ENCODE measurements around the gene CD72. TPM values are rescaled to one million over a fixed set of nuclear protein-coding genes. Genes with fewer than 3 reads are reported as not detected.

CD72 gene
- total RNA-seq, 1 donor = 2.9 TPM

- H3K4me3 ChIP-seq (ENCODE audit: insufficient read depth, low read length) = no peak overlapping the region
Observed at GRCh38 chr9:35606726-35607125, 11.5 kb downstream of the CD72 start.

GRCh38 chr9:35606138-35606504 is 12.1 kb downstream of the CD72 start:
- H3K79me2 ChIP-seq (ENCODE audit: insufficient read depth, low read length) = peaks cover 24% of the 10 kb centered on the region
- TF ChIP-seq CTCF (IDR thresholded peaks at IDR 0.05; ENCODE audit: extremely low read depth, low read depth, low read length) = no peak
- no peaks in the 10 kb centered on the region for H3K27me3 ChIP-seq (ENCODE audit: insufficient read depth, low read length)
- H3K4me2 ChIP-seq (ENCODE audit: insufficient read depth, low read length) = peak overlapping the region; percentile 95
- H3K4me1 ChIP-seq (ENCODE audit: insufficient read depth, low read length) = peaks cover 30% of the 10 kb centered on the region
- no peak for DNase-seq (ENCODE audit: insufficient read length, low spot score, missing footprints)
- H3K36me3 ChIP-seq (ENCODE audit: insufficient read depth, low read length) = peaks cover 32% of the 10 kb centered on the region
- H2AFZ ChIP-seq (ENCODE audit: low read length) = peak overlapping the region; percentile 74
- peak overlapping the region; percentile 78 for H3K4me3 ChIP-seq (ENCODE audit: insufficient read depth, low read length)
- peak overlapping the region; percentile 45 for H3K27ac ChIP-seq (ENCODE audit: low read depth, low read length)
- no peaks in the 10 kb centered on the region for H3K9me3 ChIP-seq (ENCODE audit: low read depth, low read length)
- peaks cover 18% of the 10 kb centered on the region for H4K20me1 ChIP-seq (ENCODE audit: insufficient read depth, low read length)

More at GRCh38 chr9:35606726-35607125, 11.5 kb downstream of the CD72 start:
- no peak overlapping the region for H2AFZ ChIP-seq (ENCODE audit: low read length)
- peaks cover 30% of the 10 kb centered on the region for H3K4me1 ChIP-seq (ENCODE audit: insufficient read depth, low read length)
- H3K79me2 ChIP-seq (ENCODE audit: insufficient read depth, low read length) = peaks cover 24% of the 10 kb centered on the region
- H3K27me3 ChIP-seq (ENCODE audit: insufficient read depth, low read length) = no peaks in the 10 kb centered on the region
- no peak for DNase-seq (ENCODE audit: insufficient read length, low spot score, missing footprints)
- H4K20me1 ChIP-seq (ENCODE audit: insufficient read depth, low read length) = peaks cover 18% of the 10 kb centered on the region
- H3K4me2 ChIP-seq (ENCODE audit: insufficient read depth, low read length) = peak overlapping the region; percentile 95
- no peak for TF ChIP-seq CTCF (IDR thresholded peaks at IDR 0.05; ENCODE audit: extremely low read depth, low read depth, low read length)
- H3K36me3 ChIP-seq (ENCODE audit: insufficient read depth, low read length) = peaks cover 32% of the 10 kb centered on the region
- no peaks in the 10 kb centered on the region for H3K9me3 ChIP-seq (ENCODE audit: low read depth, low read length)
- peak overlapping the region; percentile 45 for H3K27ac ChIP-seq (ENCODE audit: low read depth, low read length)

GRCh38 chr9:35605351-35606137 is 12.7 kb downstream of the CD72 start:
- Histone ChIP-seq H3K27ac (ENCODE audit: low read depth, low read length) (peak overlapping the region; percentile 45), H2AFZ (ENCODE audit: low read length) (peak overlapping the region; percentile 74), H3K27me3 (ENCODE audit: insufficient read depth, low read length) (no peaks in the 10 kb centered on the region), H3K4me1 (ENCODE audit: insufficient read depth, low read length) (peaks cover 30% of the 10 kb centered on the region), H3K36me3 (ENCODE audit: insufficient read depth, low read length) (peaks cover 32% of the 10 kb centered on the region), H3K4me2 (ENCODE audit: insufficient read depth, low read length) (peak overlapping the region; percentile 95), H3K4me3 (ENCODE audit: insufficient read depth, low read length) (peak overlapping the region; percentile 78), H3K9me3 (ENCODE audit: low read depth, low read length) (no peaks in the 10 kb centered on the region), H3K79me2 (ENCODE audit: insufficient read depth, low read length) (peaks cover 24% of the 10 kb centered on the region), H4K20me1 (ENCODE audit: insufficient read depth, low read length) (peaks cover 18% of the 10 kb centered on the region)
- DNase-seq (ENCODE audit: insufficient read length, low spot score, missing footprints) = peak; percentile 97
- no peak for TF ChIP-seq CTCF (IDR thresholded peaks at IDR 0.05; ENCODE audit: extremely low read depth, low read depth, low read length)

- H3K4me3 ChIP-seq (ENCODE audit: insufficient read depth, low read length) = peak within 1 kb of the TSS; percentile 78
- peak within 1 kb of the TSS; percentile 61 for H3K27ac ChIP-seq (ENCODE audit: low read depth, low read length)
- no peak for TF ChIP-seq CTCF (IDR thresholded peaks at IDR 0.05; ENCODE audit: extremely low read depth, low read depth, low read length)
- H3K4me1 ChIP-seq (ENCODE audit: insufficient read depth, low read length) = peaks cover 30% of the 10 kb centered on the region
- peaks cover 24% of the 10 kb centered on the region for H3K79me2 ChIP-seq (ENCODE audit: insufficient read depth, low read length)
- DNase-seq (ENCODE audit: insufficient read length, low spot score, missing footprints) = peak; percentile 98
- H3K9me3 ChIP-seq (ENCODE audit: low read depth, low read length) = no peaks in the 10 kb centered on the region
- no peaks in the 10 kb centered on the region for H3K27me3 ChIP-seq (ENCODE audit: insufficient read depth, low read length)
- peaks cover 28% of the 10 kb centered on the region for H3K36me3 ChIP-seq (ENCODE audit: insufficient read depth, low read length)
- peak within 1 kb of the TSS; percentile 91 for H2AFZ ChIP-seq (ENCODE audit: low read length)
- H4K20me1 ChIP-seq (ENCODE audit: insufficient read depth, low read length) = peaks cover 18% of the 10 kb centered on the region
- peak within 1 kb of the TSS; percentile 97 for H3K4me2 ChIP-seq (ENCODE audit: insufficient read depth, low read length)
Observed at GRCh38 chr9:35604578-35605350, 13.4 kb downstream of the CD72 start, which contains the start of gene TESK1. Gene TESK1, plus strand, starts transcription at chr9:35605262. Its CDS starts 358 bp downstream, at chr9:35605620.

Data from osteoblast (primary cell).